HG02973 (cell line): ENCODE measurements around the gene IFT88.

Source experiments
- ATAC-seq: cut with Tn5 transposase; IDR thresholded peaks from one replicate; pipeline ENCODE4 v1.9.1; 2021; ENCODE audit warnings: moderate library complexity; ENCODE audit not compliant: unreplicated experiment

IFT88 gene, protein sequence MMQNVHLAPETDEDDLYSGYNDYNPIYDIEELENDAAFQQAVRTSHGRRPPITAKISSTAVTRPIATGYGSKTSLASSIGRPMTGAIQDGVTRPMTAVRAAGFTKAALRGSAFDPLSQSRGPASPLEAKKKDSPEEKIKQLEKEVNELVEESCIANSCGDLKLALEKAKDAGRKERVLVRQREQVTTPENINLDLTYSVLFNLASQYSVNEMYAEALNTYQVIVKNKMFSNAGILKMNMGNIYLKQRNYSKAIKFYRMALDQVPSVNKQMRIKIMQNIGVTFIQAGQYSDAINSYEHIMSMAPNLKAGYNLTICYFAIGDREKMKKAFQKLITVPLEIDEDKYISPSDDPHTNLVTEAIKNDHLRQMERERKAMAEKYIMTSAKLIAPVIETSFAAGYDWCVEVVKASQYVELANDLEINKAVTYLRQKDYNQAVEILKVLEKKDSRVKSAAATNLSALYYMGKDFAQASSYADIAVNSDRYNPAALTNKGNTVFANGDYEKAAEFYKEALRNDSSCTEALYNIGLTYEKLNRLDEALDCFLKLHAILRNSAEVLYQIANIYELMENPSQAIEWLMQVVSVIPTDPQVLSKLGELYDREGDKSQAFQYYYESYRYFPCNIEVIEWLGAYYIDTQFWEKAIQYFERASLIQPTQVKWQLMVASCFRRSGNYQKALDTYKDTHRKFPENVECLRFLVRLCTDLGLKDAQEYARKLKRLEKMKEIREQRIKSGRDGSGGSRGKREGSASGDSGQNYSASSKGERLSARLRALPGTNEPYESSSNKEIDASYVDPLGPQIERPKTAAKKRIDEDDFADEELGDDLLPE

GRCh38 chr13:20566898-20567874 lies at the start of gene IFT88:
Gene IFT88 (plus strand): TSS chr13:20567157. CDS start chr13:20574386, 7,229 bp downstream.
- peak; percentile 76 for ATAC-seq

DNA sequence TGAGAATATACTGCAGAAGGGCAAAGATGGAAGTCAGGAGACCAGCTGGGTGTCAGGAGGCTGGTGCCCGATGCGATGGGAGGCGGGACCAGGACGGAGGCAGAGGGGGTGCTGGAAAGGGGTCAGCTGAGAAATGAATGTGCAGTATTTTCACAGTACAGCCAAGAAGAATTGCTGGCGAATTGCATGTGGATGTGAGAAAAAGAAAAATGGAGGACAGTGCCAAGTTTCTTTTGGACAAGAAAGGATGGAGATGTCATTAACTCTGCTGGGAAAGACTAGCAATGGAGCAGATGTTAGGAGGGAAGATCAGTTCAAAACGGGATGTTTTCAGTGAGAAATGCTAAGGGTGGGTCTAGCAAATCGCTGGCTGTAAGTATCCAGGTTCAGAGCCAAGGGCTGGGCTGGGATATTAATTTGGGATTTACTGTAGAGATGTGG lies 48.3 kb upstream of the IFT88 start:
- ATAC-seq, result no peak

- no peak for ATAC-seq
Measured at GRCh38 chr13:20519875-20520274, 47.1 kb upstream of the IFT88 start.

DNA sequence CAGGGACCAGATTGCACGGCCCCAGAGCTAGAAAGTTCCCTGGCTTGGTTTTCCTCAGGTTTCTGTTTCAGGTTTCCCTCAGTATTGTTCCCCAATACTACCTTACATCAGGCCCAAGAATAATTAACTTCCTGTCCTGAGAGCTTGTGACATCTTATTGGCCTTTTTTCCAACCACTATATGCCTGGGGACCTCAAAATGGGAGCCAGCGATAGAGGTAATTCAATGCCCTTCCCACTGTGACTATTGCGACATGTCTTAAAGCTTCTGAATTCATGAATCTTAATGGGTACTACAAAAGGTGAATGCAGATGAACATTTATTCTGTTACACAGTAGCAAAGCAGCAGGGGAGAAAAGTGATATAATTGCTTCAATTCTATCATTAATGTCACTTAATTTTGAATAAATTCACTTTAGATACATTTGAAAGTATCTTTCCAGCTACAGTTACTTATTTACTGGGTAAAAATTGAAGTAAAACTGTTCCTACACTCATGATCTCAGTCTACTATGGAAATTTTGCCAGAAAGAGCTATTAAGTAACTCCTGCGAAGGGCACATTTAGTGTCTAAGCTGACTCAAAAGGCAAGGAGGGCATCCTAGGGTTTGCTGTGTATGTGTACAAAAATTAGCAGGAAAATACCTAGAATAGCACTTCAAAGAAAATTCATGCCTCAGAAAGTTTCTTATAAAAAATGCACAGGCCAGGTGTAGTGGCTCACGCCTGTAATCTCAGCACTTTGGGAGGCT lies 45.4 kb upstream of the IFT88 start:
- ATAC-seq, result no peak

- ATAC-seq, result peak; percentile 9
Measured at GRCh38 chr13:20525144-20525600, 41.8 kb upstream of the IFT88 start.

GRCh38 chr13:20525601-20526544 lies 41.1 kb upstream of the IFT88 start, which contains the start of gene CRYL1:
Gene CRYL1 (minus strand): TSS chr13:20525857. CDS start chr13:20525794, 63 bp downstream.
- ATAC-seq, result peak; percentile 71

- no peak for ATAC-seq
Measured at GRCh38 chr13:20526664-20527063, 40.3 kb upstream of the IFT88 start.

DNA sequence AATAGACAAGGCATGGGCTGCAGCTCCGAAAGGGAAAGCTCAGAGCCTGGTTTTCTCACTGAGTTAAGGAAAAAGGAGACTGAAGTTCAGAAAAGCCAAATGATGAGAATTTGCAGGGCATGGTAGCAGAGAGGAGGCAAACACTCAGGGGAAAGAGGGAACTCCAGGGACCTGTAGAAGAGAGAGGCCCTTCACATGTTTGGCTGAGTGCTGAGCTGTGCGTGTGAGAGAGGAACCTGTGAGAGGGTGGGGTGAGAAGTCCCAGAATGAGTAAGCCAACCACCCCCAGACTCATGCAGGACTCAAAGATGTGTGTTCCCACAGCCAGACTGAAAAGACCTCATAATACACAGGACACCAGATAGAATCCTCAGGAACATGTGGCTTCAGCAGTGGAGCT lies 38.5 kb upstream of the IFT88 start:
- ATAC-seq, result no peak

- ATAC-seq, result no peak
Measured at GRCh38 chr13:20534038-20534608, 32.8 kb upstream of the IFT88 start.

DNA sequence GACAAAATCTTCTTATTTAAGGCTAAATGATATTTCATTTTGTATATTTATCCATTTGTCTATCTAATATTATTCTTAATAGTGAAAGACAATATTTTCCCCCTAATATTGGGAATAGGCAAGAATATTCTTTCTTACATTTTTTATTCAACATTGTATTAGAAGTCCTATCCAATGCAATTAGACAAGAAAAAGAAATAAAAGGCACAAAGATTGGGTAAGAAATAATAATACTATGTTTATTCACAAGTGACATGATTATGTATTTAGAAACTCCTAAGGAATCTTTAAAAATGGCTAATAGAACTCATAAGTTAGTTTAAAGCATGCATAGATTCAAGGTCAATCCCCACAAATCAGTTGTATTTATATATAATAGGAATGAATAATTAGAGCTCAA lies 30.0 kb upstream of the IFT88 start:
- no peak for ATAC-seq

DNA sequence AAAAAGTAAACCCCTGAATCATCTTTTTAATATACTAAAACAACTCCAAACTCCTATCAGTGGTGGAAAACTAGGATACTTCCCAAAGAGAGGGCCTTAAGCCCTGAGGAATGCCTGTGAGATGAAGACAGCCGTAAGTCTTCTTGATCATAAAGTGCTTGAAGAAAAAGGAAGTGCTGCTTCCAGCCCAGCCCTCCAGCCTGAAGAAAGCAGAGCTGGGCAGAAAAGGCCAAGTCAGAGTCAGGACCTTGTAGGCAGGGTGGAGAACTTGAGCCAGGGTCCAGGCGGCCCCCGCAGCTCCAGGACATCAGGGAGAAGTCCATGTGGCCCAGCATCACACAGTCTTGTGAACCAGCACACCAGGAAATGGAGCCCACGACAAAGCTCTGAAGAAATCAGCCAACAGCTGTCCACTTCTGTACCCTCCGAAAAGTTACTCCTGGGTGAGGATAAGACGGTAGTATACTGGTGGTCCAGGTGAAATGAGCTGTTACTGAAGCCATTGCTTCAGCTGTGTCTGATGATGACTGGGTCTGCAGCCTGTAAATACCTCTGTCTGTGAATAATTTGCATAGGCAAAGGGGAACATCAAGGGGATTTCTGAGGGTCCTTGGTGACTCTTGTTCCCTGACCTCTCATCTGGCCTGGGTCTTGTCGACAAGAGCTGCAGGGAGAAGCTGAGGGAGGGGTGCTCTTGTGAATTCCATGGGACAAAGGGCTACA lies 22.6 kb upstream of the IFT88 start:
- ATAC-seq, result no peak

GRCh38 chr13:20546556-20546955 lies 20.4 kb upstream of the IFT88 start:
- no peak for ATAC-seq

DNA sequence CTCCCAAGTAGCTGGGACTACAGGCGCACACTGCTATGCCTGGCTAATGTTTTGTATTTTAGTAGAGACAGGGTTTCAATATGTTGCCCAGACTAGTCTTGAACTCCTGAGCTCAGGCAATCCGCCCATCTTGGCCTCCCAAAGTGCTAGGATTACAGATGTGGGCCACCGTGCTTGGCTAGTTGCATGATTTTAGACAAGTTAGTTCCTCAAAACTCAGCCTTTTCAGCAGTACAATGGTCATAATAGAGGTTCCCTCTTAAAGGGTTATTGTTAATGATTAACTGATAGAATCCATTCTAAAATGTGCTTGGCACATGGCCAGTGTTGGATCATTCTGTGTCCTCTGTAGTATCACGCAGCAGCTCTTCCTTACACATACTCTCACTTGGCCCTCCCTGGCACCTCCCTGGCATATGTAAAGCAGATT lies 19.5 kb upstream of the IFT88 start:
- ATAC-seq, result no peak

DNA sequence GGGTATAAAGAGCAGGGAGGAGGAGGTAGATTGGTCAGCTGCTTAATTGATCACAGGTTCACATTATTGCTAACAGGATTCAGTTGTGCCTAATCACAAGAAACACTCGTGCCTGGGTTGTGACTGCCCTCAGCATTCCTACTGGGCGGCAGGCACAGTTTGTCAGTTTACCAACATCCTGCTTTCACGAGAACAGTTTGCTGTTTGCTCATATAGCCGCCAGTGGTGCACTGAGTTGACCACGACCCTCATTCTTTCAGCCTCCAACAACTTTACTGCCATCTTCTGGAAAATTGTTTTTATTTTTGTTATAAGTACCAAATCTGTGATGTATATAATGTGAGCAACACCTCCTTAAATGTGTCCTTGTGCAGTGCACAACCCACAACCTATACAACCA lies 16.2 kb upstream of the IFT88 start:
- no peak for ATAC-seq

- no peak for ATAC-seq
Measured at GRCh38 chr13:20553311-20553710, 13.6 kb upstream of the IFT88 start.

- no peak for ATAC-seq
Measured at GRCh38 chr13:20558982-20559381, 8.0 kb upstream of the IFT88 start.

GRCh38 chr13:20559659-20560356 lies 7.1 kb upstream of the IFT88 start:
- no peak for ATAC-seq
